GM10248 (cell line): ENCODE data around the gene UBE2R2.
"Not testable (repeated sequence)": the region's sequence is repeated elsewhere in the genome, so short reads cannot be mapped to it uniquely, and the experiment has no call there.

Source experiments
- CTCF ChIA-PET: fragments of 300-600 bp; sonication (Branson Sonifier 250); formaldehyde crosslinking; extraction: SDS; loops from one replicate; lab custom pipeline; 2021; ENCODE audit warnings: antibody characterized with exemption; lab: Yijun Ruan, JAX
- POLR2A ChIA-PET: fragments of 350-650 bp; sonication (Branson Sonifier 250); formaldehyde crosslinking; extraction: SDS; loops from one replicate; lab custom pipeline; 2020; ENCODE audit warnings: antibody characterized with exemption; lab: Yijun Ruan, JAX
- DNase-seq: peaks from one replicate; pipeline ENCODE4 v3.0.0; 2012; ENCODE audit errors: extremely low spot score
- CTCF ChIP-seq: IDR thresholded peaks from 2 replicates; pipeline ENCODE4 v1.5.1; 2012; ENCODE audit warnings: mild to moderate bottlenecking, low read depth; ENCODE audit errors: extremely low read depth, missing control alignments, control extremely low read depth

UBE2R2 gene

GRCh38 chr9:33846231-33846630 lies 29.3 kb downstream of the UBE2R2 start:
- DNase-seq = no peak
- ChIA-PET CTCF (interaction anchor here (1.2 to 4.9 kb wide), 3 partner anchors 11 to 32 kb away, joined by 3 to 37 read pairs (median 4); partner anchors contain the start of gene UBE2R2), POLR2A (no interaction called here)
- TF ChIP-seq CTCF = no peak

GRCh38 chr9:33847894-33848205 lies 30.9 kb downstream of the UBE2R2 start:
- CTCF ChIA-PET = interaction anchor here (1.0 to 4.9 kb wide), 2 partner anchors 14 to 34 kb away, joined by 3 to 37 read pairs; partner anchors contain the start of gene UBE2R2
- POLR2A ChIA-PET, DNase-seq: not testable (repeated sequence)

DNA sequence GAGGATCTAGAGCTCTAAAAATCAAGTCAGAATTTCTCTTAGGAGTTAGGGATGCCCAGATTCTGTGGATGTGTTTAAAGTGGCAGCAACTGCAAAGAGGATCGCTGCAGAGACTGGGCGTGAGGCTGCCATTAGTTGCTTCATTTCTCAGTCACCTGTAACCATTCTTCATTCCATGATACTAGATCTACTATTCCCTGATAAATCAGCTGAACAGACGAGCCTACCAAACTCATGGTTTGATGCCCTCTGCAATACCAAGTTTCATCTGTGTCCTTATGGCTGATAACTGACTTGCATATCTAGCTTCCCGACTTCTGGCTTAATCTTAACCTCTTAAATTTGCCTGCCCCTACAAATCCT lies 33.3 kb downstream of the UBE2R2 start:
- ChIA-PET CTCF (interaction anchor here (0.9 to 4.9 kb wide), 8 partner anchors 13 to 80 kb away, joined by 3 to 37 read pairs (median 3); partner anchors contain the start of gene UBE2R2), POLR2A (no interaction called here)
- TF ChIP-seq CTCF = no peak
- DNase-seq = no peak

- TF ChIP-seq CTCF = no peak
- CTCF ChIA-PET = interaction anchor here (0.9 to 4.9 kb wide), 7 partner anchors 14 to 79 kb away, joined by 3 to 37 read pairs (median 3); partner anchors contain the start of gene UBE2R2
- POLR2A ChIA-PET = no interaction called here
- DNase-seq = no peak
Observed at GRCh38 chr9:33850677-33851076, 33.7 kb downstream of the UBE2R2 start.

- DNase-seq = no peak
- CTCF ChIA-PET = interaction anchor here (1.0 to 4.5 kb wide), 3 partner anchors 18 to 37 kb away, joined by 3 to 59 read pairs (median 3); partner anchors contain the start of gene UBE2R2
- no peak for TF ChIP-seq CTCF
- POLR2A ChIA-PET = no interaction called here
Observed at GRCh38 chr9:33851301-33851700, 34.3 kb downstream of the UBE2R2 start.

DNA sequence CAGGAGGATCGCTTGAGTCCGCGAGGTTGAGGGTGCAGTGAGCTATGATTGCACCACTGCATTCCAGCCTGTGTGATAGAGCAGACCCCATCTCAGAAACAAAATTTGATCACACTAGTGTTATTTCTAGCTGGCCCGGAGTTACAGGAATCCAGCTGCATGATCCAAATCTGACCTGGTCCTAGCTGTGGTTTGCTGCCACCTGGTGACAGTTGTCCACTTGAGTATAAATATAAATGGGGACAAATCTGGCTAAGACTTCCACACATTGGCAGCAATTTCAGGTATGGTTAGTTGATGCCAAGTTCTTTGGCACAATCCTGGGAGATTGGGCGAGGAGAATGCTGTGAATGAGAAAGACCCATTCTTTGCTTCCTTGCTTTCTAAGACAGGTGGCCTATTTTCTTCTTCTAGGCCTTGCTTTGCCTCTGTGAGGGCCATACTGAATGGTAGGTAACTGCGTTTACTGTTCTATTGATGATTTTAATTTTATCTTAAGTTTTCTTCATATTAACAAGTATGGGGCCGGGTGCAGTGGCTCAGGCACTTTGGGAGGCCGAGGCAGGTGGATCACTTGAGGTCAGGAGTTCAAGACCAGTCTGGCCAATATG lies 35.4 kb downstream of the UBE2R2 start:
- ChIA-PET CTCF (interaction anchor here (0.6 to 4.5 kb wide), 11 partner anchors 12 to 114 kb away, joined by 3 to 59 read pairs (median 4); partner anchors contain the start of gene UBE2R2), POLR2A (no interaction called here)
- DNase-seq = peak; percentile 37
- peak; percentile 61 for TF ChIP-seq CTCF

- POLR2A ChIA-PET = no interaction called here
- TF ChIP-seq CTCF = no peak
- CTCF ChIA-PET = no interaction called here
- no peak for DNase-seq
Observed at GRCh38 chr9:33856247-33856646, 39.3 kb downstream of the UBE2R2 start.
